CD4-positive, alpha-beta T cell treated with Interferon alpha-2 for 1 hour (primary cell): ENCODE measurements around the gene SH2D1A.
"Not testable (repeated sequence)": the region's sequence is repeated elsewhere in the genome, so short reads cannot be mapped to it uniquely, and the experiment has no call there.

Source experiments
- DNase-seq, 2 donors: peaks; one replicate each; pipeline ENCODE4 v3.0.0-alpha.2; 2020 to 2022

SH2D1A gene

GRCh38 chrX:124346117-124346876, at the start of gene SH2D1A:
Gene SH2D1A, plus strand, starts transcription at chrX:124346563. Its CDS starts 80 bp downstream, at chrX:124346643.
- DNase-seq, result peak in 1 of 2 donors; percentile 60

GRCh38 chrX:124299323-124299722, 47.0 kb upstream of the SH2D1A start:
- DNase-seq, result not testable (repeated sequence)

GRCh38 chrX:124300405-124300804, 46.0 kb upstream of the SH2D1A start:
- DNase-seq, result peak in 1 of 2 donors; percentile 55

GRCh38 chrX:124307253-124307907, 39.0 kb upstream of the SH2D1A start:
- DNase-seq, result no peak

- no peak for DNase-seq
These were observed 20.6 kb upstream of the SH2D1A start for GRCh38 chrX:124325732-124326131.

- DNase-seq, result no peak
These were observed 17.6 kb upstream of the SH2D1A start for GRCh38 chrX:124328765-124329164.

GRCh38 chrX:124332481-124333424, 13.6 kb upstream of the SH2D1A start, which contains the start of gene TEX13D:
Gene TEX13D, plus strand, starts transcription at chrX:124332660. Its CDS starts 258 bp downstream, at chrX:124332918.
- DNase-seq, result no peak

GRCh38 chrX:124333862-124334261, 12.5 kb upstream of the SH2D1A start:
- DNase-seq, result no peak

GRCh38 chrX:124334555-124334954, 11.8 kb upstream of the SH2D1A start:
- not testable (repeated sequence) for DNase-seq

- DNase-seq, result no peak
These were observed 10.8 kb upstream of the SH2D1A start for GRCh38 chrX:124335598-124335997.

- DNase-seq, result no peak
These were observed 8.4 kb upstream of the SH2D1A start for GRCh38 chrX:124337916-124338315.

- peak; percentile 24 to 63 for DNase-seq
These were observed 7.4 kb upstream of the SH2D1A start for GRCh38 chrX:124338733-124339514.

GRCh38 chrX:124341396-124342132, 4.8 kb upstream of the SH2D1A start:
- peak in 1 of 2 donors; percentile 39 for DNase-seq

- DNase-seq, result peak in 1 of 2 donors; percentile 60
These were observed 4.0 kb upstream of the SH2D1A start for GRCh38 chrX:124342174-124342867.

- peak in 1 of 2 donors; percentile 48 for DNase-seq
These were observed 3.3 kb upstream of the SH2D1A start for GRCh38 chrX:124343016-124343415.

GRCh38 chrX:124344246-124344645, 2.1 kb upstream of the SH2D1A start:
- DNase-seq, result no peak

- DNase-seq, result no peak
These were observed 496 bp downstream of the SH2D1A start for GRCh38 chrX:124346877-124347241.

GRCh38 chrX:124347242-124347641, 879 bp downstream of the SH2D1A start:
- DNase-seq, result peak in 1 of 2 donors; percentile 44

- no peak for DNase-seq
These were observed 1.8 kb downstream of the SH2D1A start for GRCh38 chrX:124348182-124348581.

- peak in 1 of 2 donors; percentile 30 for DNase-seq
These were observed 2.6 kb downstream of the SH2D1A start for GRCh38 chrX:124348885-124349453.
